Measurements from ENCODE around the gene RHOH. TPM values are rescaled to one million over a fixed set of nuclear protein-coding genes. Genes with fewer than 3 reads are reported as not detected.
A peak's percentile ranks its signal among the peaks of the same experiment; 100 is the strongest.

The RHOH gene
- total RNA-seq, 1 experiment from 2014 or later: 74.2 TPM

DNA sequence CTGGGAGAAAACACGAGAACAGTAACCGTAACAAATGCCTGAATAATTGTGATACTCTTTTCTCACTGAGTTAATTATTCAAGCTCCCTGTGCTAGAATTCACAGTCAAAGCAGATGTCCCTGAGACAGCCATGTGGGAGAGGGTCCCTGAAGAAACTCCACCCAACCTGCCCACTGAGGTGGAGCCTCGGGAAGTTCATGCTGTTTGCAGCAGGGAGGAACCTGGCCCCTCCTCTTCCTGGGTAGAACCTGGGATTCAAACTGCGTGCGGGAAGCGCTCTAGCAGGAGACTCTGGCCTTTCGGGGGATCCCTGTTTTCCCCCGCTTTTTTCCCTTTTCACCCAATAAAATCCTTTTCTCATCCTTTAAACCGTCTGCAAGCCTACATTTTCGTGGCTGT lies 20.2 kb upstream of the RHOH start:
- Histone ChIP-seq H3K36me3 (ENCODE audit: insufficient read depth, low read length, poor library complexity, severe bottlenecking) (no peaks in the 10 kb centered on the region), H3K27me3 (replicated peaks; ENCODE audit: insufficient read depth, low read depth, low read length, poor library complexity) (no peaks in the 10 kb centered on the region), H3K4me3 (ENCODE audit: low read depth, low read length, poor library complexity, severe bottlenecking) (peak overlapping the region; percentile 1), H3K4me1 (ENCODE audit: insufficient read depth, low read length, poor library complexity, severe bottlenecking) (peaks cover 38% of the 10 kb centered on the region), H3K9me3 (ENCODE audit: low read depth, low read length, poor library complexity, severe bottlenecking) (no peaks in the 10 kb centered on the region), H3K27ac (ENCODE audit: low read depth, low read length, poor library complexity, severe bottlenecking) (peak overlapping the region; percentile 80)
- TF ChIP-seq, protein P1, sequence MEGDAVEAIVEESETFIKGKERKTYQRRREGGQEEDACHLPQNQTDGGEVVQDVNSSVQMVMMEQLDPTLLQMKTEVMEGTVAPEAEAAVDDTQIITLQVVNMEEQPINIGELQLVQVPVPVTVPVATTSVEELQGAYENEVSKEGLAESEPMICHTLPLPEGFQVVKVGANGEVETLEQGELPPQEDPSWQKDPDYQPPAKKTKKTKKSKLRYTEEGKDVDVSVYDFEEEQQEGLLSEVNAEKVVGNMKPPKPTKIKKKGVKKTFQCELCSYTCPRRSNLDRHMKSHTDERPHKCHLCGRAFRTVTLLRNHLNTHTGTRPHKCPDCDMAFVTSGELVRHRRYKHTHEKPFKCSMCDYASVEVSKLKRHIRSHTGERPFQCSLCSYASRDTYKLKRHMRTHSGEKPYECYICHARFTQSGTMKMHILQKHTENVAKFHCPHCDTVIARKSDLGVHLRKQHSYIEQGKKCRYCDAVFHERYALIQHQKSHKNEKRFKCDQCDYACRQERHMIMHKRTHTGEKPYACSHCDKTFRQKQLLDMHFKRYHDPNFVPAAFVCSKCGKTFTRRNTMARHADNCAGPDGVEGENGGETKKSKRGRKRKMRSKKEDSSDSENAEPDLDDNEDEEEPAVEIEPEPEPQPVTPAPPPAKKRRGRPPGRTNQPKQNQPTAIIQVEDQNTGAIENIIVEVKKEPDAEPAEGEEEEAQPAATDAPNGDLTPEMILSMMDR (conservative IDR thresholded peaks at IDR 0.05; ENCODE audit: low read depth, low read length): no peak
- no peak for TF ChIP-seq EZH2 (IDR thresholded peaks at IDR 0.05; ENCODE audit: borderline replicate concordance, low read depth, low read length, poor library complexity, severe bottlenecking)
- no TSS peak for BruUV-seq (replicated peaks)
- POLR2A ChIA-PET (ENCODE audit: low non-redundant PET): interaction anchor here (0.6 kb wide), 1 partner anchor 27 kb away, joined by 3 read pairs; no protein-coding TSS in a partner anchor
- CTCF ChIA-PET: no interaction called here
- DNase-seq (ENCODE audit: low spot score): peak; percentile 75
- intact Hi-C loops (cut with micrococcal nuclease; ENCODE audit: unreplicated experiment): no loop called here

DNA sequence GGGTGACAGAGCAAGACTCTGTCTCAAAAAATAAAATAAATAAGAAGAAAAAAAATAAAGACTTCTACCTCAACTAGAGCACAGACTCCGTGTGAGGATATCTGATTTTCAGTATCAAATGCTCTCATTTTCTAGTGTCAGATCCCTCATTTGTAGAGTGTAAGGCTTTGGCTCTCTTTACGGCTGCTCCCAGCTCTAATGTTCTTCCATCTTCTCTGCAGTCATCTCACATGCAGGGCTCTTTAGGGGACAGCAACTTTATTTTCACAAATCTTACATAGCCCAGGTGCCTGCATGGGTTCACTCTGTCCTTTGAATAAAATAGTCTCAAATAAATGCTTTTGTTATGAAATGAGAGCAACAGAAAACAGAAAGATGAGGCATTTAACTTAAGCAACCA lies 19.2 kb upstream of the RHOH start:
- intact Hi-C loops (cut with micrococcal nuclease; ENCODE audit: unreplicated experiment): no loop called here
- Histone ChIP-seq H3K9me3 (ENCODE audit: low read depth, low read length, poor library complexity, severe bottlenecking) (no peaks in the 10 kb centered on the region), H3K4me3 (ENCODE audit: low read depth, low read length, poor library complexity, severe bottlenecking) (no peak overlapping the region), H3K27ac (ENCODE audit: low read depth, low read length, poor library complexity, severe bottlenecking) (peak overlapping the region; percentile 80), H3K36me3 (ENCODE audit: insufficient read depth, low read length, poor library complexity, severe bottlenecking) (no peaks in the 10 kb centered on the region), H3K4me1 (ENCODE audit: insufficient read depth, low read length, poor library complexity, severe bottlenecking) (peaks cover 38% of the 10 kb centered on the region), H3K27me3 (replicated peaks; ENCODE audit: insufficient read depth, low read depth, low read length, poor library complexity) (no peaks in the 10 kb centered on the region)
- no TSS peak for BruUV-seq (replicated peaks)
- POLR2A ChIA-PET (ENCODE audit: low non-redundant PET): interaction anchor here (0.6 kb wide), 1 partner anchor 26 kb away, joined by 3 read pairs; no protein-coding TSS in a partner anchor
- CTCF ChIA-PET: no interaction called here
- no peak for DNase-seq (ENCODE audit: low spot score)
- no peak for TF ChIP-seq EZH2 (IDR thresholded peaks at IDR 0.05; ENCODE audit: borderline replicate concordance, low read depth, low read length, poor library complexity, severe bottlenecking)
- TF ChIP-seq, protein P1 (conservative IDR thresholded peaks at IDR 0.05; ENCODE audit: low read depth, low read length): no peak

DNA sequence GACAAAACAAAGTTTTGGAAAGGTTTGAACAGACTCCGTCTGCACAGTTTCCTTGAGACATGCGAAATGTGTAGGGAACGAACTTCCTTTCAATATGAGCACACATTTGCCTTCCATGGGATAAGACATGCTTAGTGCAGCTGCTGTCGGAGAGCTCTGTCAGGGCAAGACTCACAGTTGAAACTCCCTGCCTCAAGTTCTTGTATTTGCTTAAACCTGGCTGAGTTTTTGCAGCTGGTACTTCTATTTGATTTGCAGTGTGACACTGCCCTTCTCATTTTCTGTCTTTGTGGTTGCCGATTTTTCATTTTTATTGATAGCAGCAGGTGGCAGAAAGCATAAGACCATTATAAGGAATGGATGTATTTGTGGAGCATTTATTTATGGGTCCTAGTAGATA lies 18.2 kb upstream of the RHOH start:
- BruUV-seq (replicated peaks): no TSS peak
- peaks cover 38% of the 10 kb centered on the region for H3K4me1 ChIP-seq (ENCODE audit: insufficient read depth, low read length, poor library complexity, severe bottlenecking)
- no peak overlapping the region for H3K4me3 ChIP-seq (ENCODE audit: low read depth, low read length, poor library complexity, severe bottlenecking)
- CTCF ChIA-PET: no interaction called here
- H3K9me3 ChIP-seq (ENCODE audit: low read depth, low read length, poor library complexity, severe bottlenecking): no peaks in the 10 kb centered on the region
- DNase-seq (ENCODE audit: low spot score): no peak
- no peaks in the 10 kb centered on the region for H3K27me3 ChIP-seq (replicated peaks; ENCODE audit: insufficient read depth, low read depth, low read length, poor library complexity)
- POLR2A ChIA-PET (ENCODE audit: low non-redundant PET): no interaction called here
- TF ChIP-seq, protein P1 (conservative IDR thresholded peaks at IDR 0.05; ENCODE audit: low read depth, low read length): no peak
- TF ChIP-seq EZH2 (IDR thresholded peaks at IDR 0.05; ENCODE audit: borderline replicate concordance, low read depth, low read length, poor library complexity, severe bottlenecking): no peak
- no peaks in the 10 kb centered on the region for H3K36me3 ChIP-seq (ENCODE audit: insufficient read depth, low read length, poor library complexity, severe bottlenecking)
- intact Hi-C loops (cut with micrococcal nuclease; ENCODE audit: unreplicated experiment): no loop called here
- H3K27ac ChIP-seq (ENCODE audit: low read depth, low read length, poor library complexity, severe bottlenecking): peak overlapping the region; percentile 80

All from A673 (cell line).